Neural cell (in vitro differentiated cells): ENCODE data around the gene C6orf141. TPM values are rescaled to one million over a fixed set of nuclear protein-coding genes. Genes with fewer than 3 reads are reported as not detected.

Experiments
- H2AFZ ChIP-seq: fragments of 200-600, 300-800 bp; sonication (generic), shearing (Covaris generic); 2 replicates; pipeline ENCODE4 v1.6.0; 2014; ENCODE audit warnings: low read depth, mild to moderate bottlenecking, antibody characterized with exemption, low read length, moderate library complexity
- H3F3A ChIP-seq: fragments of 200-600 bp; shearing (Covaris generic); 2 replicates; pipeline ENCODE4 v1.6.1; 2016; ENCODE audit warnings: mild to moderate bottlenecking, moderate library complexity, mixed read lengths, antibody characterized with exemption, low read length; ENCODE audit not compliant: insufficient read depth, poor library complexity, severe bottlenecking
- H3K27ac ChIP-seq: fragments of 200-600, 300-800 bp; sonication (generic), shearing (Covaris generic); 2 replicates; pipeline ENCODE4 v1.5.1; 2014; ENCODE audit warnings: mild to moderate bottlenecking, low read length, moderate library complexity
- H3K27me3 ChIP-seq: fragments of 300-800, 200-600 bp; sonication (generic), shearing (Covaris generic); 2 replicates; pipeline ENCODE4 v1.6.0; 2014; ENCODE audit warnings: mild to moderate bottlenecking, low read depth, low read length, moderate library complexity; ENCODE audit not compliant: insufficient read depth
- H3K36me3 ChIP-seq: fragments of 300-800, 200-600 bp; sonication (generic), shearing (Covaris generic); 2 replicates; pipeline ENCODE4 v1.5.1; 2014; ENCODE audit warnings: mild to moderate bottlenecking, antibody characterized with exemption, low read length, moderate library complexity; ENCODE audit not compliant: insufficient read depth
- H3K4me2 ChIP-seq: fragments of 300-800, 200-600 bp; sonication (generic), shearing (Covaris generic); 2 replicates; pipeline ENCODE4 v1.6.0; 2014; ENCODE audit warnings: mild to moderate bottlenecking, low read length
- H3K4me3 ChIP-seq: fragments of 300-800, 200-600 bp; sonication (generic), shearing (Covaris generic); 2 replicates; pipeline ENCODE4 v1.5.1; 2014; ENCODE audit warnings: mild to moderate bottlenecking, low read length, moderate library complexity
- H3K79me2 ChIP-seq: fragments of 200-600 bp; shearing (Covaris generic); replicated peaks from 2 replicates; pipeline ENCODE4 v1.6.0; 2014; ENCODE audit warnings: mild to moderate bottlenecking, low read length, moderate library complexity; ENCODE audit not compliant: insufficient read depth
- H3K9ac ChIP-seq: fragments of 300-800, 200-600 bp; sonication (generic), shearing (Covaris generic); 2 replicates; pipeline ENCODE4 v1.6.1; 2016; ENCODE audit warnings: mild to moderate bottlenecking, low read length, mixed read lengths
- H3K9me2 ChIP-seq: fragments of 200-600 bp; shearing (Covaris generic); 2 replicates; pipeline ENCODE4 v1.6.1; 2016; ENCODE audit warnings: mild to moderate bottlenecking, low read length, mixed read lengths; ENCODE audit not compliant: insufficient read depth
- H3K9me3 ChIP-seq: fragments of 200-600, 300-800 bp; sonication (generic), shearing (Covaris generic); 2 replicates; pipeline ENCODE4 v1.6.1; 2016; ENCODE audit warnings: mild to moderate bottlenecking, mixed run types, low read length, moderate library complexity, mixed read lengths
- H4K20me1 ChIP-seq: fragments of 200-600 bp; shearing (Covaris generic); 2 replicates; pipeline ENCODE4 v1.6.1; 2016; ENCODE audit warnings: mild to moderate bottlenecking, mixed run types; ENCODE audit not compliant: insufficient read depth
- EP300 ChIP-seq: fragments of 450-650 bp; conservative IDR thresholded peaks from 2 replicates; pipeline ENCODE4 v1.6.1; 2014; ENCODE audit warnings: antibody characterized with exemption, mild to moderate bottlenecking, moderate library complexity; ENCODE audit not compliant: poor library complexity, severe bottlenecking
- EZH2 ChIP-seq: fragments of 200-600, 300-800 bp; shearing (Covaris generic), sonication (generic); IDR thresholded peaks from 2 replicates; pipeline ENCODE4 v1.6.1; 2014; ENCODE audit warnings: antibody characterized with exemption, low read length, borderline replicate concordance, mild to moderate bottlenecking; ENCODE audit not compliant: insufficient read depth, poor library complexity, severe bottlenecking
- MXI1 ChIP-seq: fragments of 450-650 bp; conservative IDR thresholded peaks from 2 replicates; pipeline ENCODE4 v1.6.1; 2014; ENCODE audit warnings: antibody characterized with exemption, mild to moderate bottlenecking; ENCODE audit not compliant: poor library complexity, severe bottlenecking
- POLR2AphosphoS5 ChIP-seq: IDR thresholded peaks from 2 replicates; pipeline ENCODE4 v1.6.1; 2012
- RAD21 ChIP-seq: fragments of 450-650 bp; conservative IDR thresholded peaks from 2 replicates; pipeline ENCODE4 v1.6.1; 2014; ENCODE audit warnings: antibody characterized with exemption, mild to moderate bottlenecking, moderate library complexity
- SMC3 ChIP-seq: fragments of 450-650 bp; conservative IDR thresholded peaks from 2 replicates; pipeline ENCODE4 v1.6.1; 2014; ENCODE audit warnings: antibody characterized with exemption, mild to moderate bottlenecking, moderate library complexity; ENCODE audit not compliant: poor library complexity
- TAF1 ChIP-seq: IDR thresholded peaks from 2 replicates; pipeline ENCODE4 v1.6.1; 2012; ENCODE audit warnings: low read depth
- polyA plus RNA-seq: library from polyadenylated mRNA; depleted of rRNA; stranded (reverse); fragments of >200 nt; gene quantifications from 2 replicates; pipeline ENCODE4 v1.2.3, GENCODE V29; 2014
- TF ChIP-seq, protein P1 (sequence below): IDR thresholded peaks from 2 replicates; pipeline ENCODE4 v1.6.1; 2012; ENCODE audit warnings: borderline replicate concordance
- TF ChIP-seq, protein P2 (sequence below): fragments of 450-650 bp; IDR thresholded peaks from 2 replicates; pipeline ENCODE4 v1.5.1; 2014; ENCODE audit warnings: antibody characterized with exemption, mild to moderate bottlenecking, moderate library complexity; ENCODE audit not compliant: poor library complexity, severe bottlenecking

C6orf141 gene
- polyA plus RNA-seq, 1 donor from 2014 or later, result not detected

DNA sequence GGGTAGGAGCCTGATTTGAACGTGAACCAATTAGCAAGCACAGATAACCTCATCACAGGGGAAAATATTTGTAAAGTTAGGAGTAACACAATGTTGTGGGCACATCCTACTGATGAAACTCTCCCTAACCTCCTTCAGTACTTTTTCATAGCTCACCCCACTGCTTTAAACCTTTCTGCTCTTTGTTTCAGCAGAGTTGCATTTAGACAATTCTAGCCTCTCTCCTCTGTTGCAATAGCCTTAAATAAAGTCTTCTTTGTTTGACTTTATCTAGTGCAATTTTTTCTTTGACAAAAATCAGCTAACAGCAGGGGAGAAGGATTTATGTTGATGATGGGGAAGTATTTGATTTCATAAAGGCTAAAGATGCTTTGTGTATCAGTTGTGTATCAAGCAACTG lies 14.1 kb downstream of the C6orf141 start:
- no peaks in the 10 kb centered on the region for H3K9me3 ChIP-seq
- H3K27ac ChIP-seq, result no peak overlapping the region
- no peak overlapping the region for H3K4me3 ChIP-seq
- no peaks in the 10 kb centered on the region for H3F3A ChIP-seq
- H3K9ac ChIP-seq, result no peak overlapping the region
- no peaks in the 10 kb centered on the region for H3K36me3 ChIP-seq
- no peaks in the 10 kb centered on the region for H4K20me1 ChIP-seq
- no peak overlapping the region for H3K4me2 ChIP-seq
- no peak overlapping the region for H2AFZ ChIP-seq
- H3K9me2 ChIP-seq, result no peaks in the 10 kb centered on the region
- H3K27me3 ChIP-seq, result no peaks in the 10 kb centered on the region
- no peak for TF ChIP-seq POLR2AphosphoS5
- no peak for TF ChIP-seq EP300
- TF ChIP-seq, protein P1, sequence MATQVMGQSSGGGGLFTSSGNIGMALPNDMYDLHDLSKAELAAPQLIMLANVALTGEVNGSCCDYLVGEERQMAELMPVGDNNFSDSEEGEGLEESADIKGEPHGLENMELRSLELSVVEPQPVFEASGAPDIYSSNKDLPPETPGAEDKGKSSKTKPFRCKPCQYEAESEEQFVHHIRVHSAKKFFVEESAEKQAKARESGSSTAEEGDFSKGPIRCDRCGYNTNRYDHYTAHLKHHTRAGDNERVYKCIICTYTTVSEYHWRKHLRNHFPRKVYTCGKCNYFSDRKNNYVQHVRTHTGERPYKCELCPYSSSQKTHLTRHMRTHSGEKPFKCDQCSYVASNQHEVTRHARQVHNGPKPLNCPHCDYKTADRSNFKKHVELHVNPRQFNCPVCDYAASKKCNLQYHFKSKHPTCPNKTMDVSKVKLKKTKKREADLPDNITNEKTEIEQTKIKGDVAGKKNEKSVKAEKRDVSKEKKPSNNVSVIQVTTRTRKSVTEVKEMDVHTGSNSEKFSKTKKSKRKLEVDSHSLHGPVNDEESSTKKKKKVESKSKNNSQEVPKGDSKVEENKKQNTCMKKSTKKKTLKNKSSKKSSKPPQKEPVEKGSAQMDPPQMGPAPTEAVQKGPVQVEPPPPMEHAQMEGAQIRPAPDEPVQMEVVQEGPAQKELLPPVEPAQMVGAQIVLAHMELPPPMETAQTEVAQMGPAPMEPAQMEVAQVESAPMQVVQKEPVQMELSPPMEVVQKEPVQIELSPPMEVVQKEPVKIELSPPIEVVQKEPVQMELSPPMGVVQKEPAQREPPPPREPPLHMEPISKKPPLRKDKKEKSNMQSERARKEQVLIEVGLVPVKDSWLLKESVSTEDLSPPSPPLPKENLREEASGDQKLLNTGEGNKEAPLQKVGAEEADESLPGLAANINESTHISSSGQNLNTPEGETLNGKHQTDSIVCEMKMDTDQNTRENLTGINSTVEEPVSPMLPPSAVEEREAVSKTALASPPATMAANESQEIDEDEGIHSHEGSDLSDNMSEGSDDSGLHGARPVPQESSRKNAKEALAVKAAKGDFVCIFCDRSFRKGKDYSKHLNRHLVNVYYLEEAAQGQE, result no peak
- TF ChIP-seq TAF1, result no peak
- TF ChIP-seq RAD21, result no peak
- no peak for TF ChIP-seq EZH2
- no peak for TF ChIP-seq SMC3
- TF ChIP-seq MXI1, result no peak
- TF ChIP-seq, protein P2, sequence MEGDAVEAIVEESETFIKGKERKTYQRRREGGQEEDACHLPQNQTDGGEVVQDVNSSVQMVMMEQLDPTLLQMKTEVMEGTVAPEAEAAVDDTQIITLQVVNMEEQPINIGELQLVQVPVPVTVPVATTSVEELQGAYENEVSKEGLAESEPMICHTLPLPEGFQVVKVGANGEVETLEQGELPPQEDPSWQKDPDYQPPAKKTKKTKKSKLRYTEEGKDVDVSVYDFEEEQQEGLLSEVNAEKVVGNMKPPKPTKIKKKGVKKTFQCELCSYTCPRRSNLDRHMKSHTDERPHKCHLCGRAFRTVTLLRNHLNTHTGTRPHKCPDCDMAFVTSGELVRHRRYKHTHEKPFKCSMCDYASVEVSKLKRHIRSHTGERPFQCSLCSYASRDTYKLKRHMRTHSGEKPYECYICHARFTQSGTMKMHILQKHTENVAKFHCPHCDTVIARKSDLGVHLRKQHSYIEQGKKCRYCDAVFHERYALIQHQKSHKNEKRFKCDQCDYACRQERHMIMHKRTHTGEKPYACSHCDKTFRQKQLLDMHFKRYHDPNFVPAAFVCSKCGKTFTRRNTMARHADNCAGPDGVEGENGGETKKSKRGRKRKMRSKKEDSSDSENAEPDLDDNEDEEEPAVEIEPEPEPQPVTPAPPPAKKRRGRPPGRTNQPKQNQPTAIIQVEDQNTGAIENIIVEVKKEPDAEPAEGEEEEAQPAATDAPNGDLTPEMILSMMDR, result no peak
- H3K79me2 ChIP-seq, result no peaks in the 10 kb centered on the region

DNA sequence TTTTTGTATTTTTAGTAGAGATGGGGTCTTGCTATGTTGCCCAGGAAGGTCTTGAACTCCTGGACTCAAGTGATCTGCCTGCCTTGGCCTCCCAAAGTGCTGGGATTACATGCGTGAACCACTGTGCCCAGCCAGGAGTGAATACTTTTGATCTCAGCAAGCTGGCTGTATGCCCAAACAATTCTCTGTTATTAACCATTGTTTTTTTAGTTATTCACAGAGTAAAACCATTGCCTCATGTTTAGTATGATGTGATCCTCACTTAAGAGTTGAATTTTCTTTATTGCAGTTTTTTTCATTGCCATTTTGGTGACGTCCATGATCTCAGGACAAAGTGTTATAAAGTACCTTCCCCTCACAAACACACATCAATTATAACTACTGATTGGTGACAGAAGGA lies 14.8 kb downstream of the C6orf141 start:
- TF ChIP-seq SMC3 (no peak), EZH2 (no peak), POLR2AphosphoS5 (no peak), EP300 (no peak), RAD21 (no peak), TAF1 (no peak), MXI1 (no peak)
- TF ChIP-seq, protein P1, result no peak
- TF ChIP-seq, protein P2, result no peak
- Histone ChIP-seq H3F3A (no peaks in the 10 kb centered on the region), H3K27ac (no peak overlapping the region), H3K4me3 (no peak overlapping the region), H3K79me2 (no peaks in the 10 kb centered on the region), H3K36me3 (no peaks in the 10 kb centered on the region), H3K9me3 (no peaks in the 10 kb centered on the region), H3K27me3 (no peaks in the 10 kb centered on the region), H3K4me2 (no peak overlapping the region), H4K20me1 (no peaks in the 10 kb centered on the region), H3K9ac (no peak overlapping the region), H3K9me2 (no peaks in the 10 kb centered on the region), H2AFZ (no peak overlapping the region)
